Epithelial cell of esophagus (primary cell): ENCODE data around the gene NSG1.

Source experiments
- DNase-seq: peaks from one replicate; pipeline ENCODE4 v3.0.0; 2010; ENCODE audit warnings: low read depth
- H3K4me3 ChIP-seq: 2 replicates; pipeline ENCODE4 v1.5.1; 2011; ENCODE audit warnings: mild to moderate bottlenecking, low read length, control low read depth
- CTCF ChIP-seq: IDR thresholded peaks from 2 replicates; pipeline ENCODE4 v1.5.1; 2011; ENCODE audit warnings: low read depth, mild to moderate bottlenecking, low read length, control low read depth, inconsistent platforms; ENCODE audit not compliant: insufficient read depth; ENCODE audit errors: missing control alignments

NSG1 gene

GRCh38 chr4:4395849-4396627, 9.1 kb downstream of the NSG1 start:
- TF ChIP-seq CTCF, result no peak
- DNase-seq, result no peak
- no peak overlapping the region for H3K4me3 ChIP-seq

- no peak overlapping the region for H3K4me3 ChIP-seq
- no peak for TF ChIP-seq CTCF
- DNase-seq, result no peak
Observed at GRCh38 chr4:4396628-4397440, 9.9 kb downstream of the NSG1 start.

- DNase-seq, result no peak
- H3K4me3 ChIP-seq, result no peak overlapping the region
- no peak for TF ChIP-seq CTCF
Observed at GRCh38 chr4:4397441-4397819, 10.5 kb downstream of the NSG1 start.

GRCh38 chr4:4398430-4398829, 11.5 kb downstream of the NSG1 start:
- no peak overlapping the region for H3K4me3 ChIP-seq
- no peak for DNase-seq
- TF ChIP-seq CTCF, result no peak

- no peak overlapping the region for H3K4me3 ChIP-seq
- TF ChIP-seq CTCF, result no peak
- no peak for DNase-seq
Observed at GRCh38 chr4:4401036-4401435, 14.1 kb downstream of the NSG1 start.

GRCh38 chr4:4402966-4403365, 16.1 kb downstream of the NSG1 start:
- no peak for TF ChIP-seq CTCF
- no peak overlapping the region for H3K4me3 ChIP-seq
- peak; percentile 82 for DNase-seq
